T-helper 22 cell (primary cell): ENCODE data around the gene STMND1.

Experiments
- DNase-seq: peaks from one replicate; pipeline ENCODE4 v3.0.0-alpha.2; 2020; ENCODE audit warnings: low read depth

The STMND1 gene

GRCh38 chr6:17161076-17161475 lies 59.2 kb downstream of the STMND1 start:
- no peak for DNase-seq

GRCh38 chr6:17165383-17165782 lies 63.5 kb downstream of the STMND1 start:
- DNase-seq, result no peak

DNA sequence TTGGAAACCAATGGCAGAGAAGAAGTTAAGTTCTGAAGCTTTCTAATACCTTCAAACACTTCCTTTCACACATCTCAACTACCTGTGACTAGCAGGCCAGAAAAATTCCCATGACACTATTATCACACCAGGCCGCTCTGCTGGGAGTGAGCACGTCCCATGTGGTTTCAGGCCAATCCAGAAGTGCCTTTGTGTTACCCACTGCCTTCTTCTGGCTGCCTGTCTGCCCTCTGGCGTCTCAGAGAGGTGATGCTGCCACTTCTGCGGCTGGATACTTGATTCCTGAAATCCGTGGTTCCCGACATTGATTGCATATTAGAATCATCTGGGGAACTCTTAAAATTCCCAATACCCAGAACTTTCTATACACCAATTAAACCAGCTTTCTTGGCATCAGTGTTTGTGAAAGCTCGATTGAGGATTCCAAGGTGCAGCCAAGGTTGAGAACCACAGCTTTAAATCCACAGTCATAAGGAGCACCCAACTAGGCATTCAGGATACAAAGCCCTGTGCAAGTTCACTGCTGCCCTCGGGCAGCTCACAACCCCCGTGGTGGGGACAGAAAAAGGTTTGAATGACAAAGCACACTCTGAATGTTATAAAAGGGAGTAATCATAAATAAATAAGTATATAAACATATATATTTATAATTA lies 65.6 kb downstream of the STMND1 start:
- DNase-seq, result no peak

DNA sequence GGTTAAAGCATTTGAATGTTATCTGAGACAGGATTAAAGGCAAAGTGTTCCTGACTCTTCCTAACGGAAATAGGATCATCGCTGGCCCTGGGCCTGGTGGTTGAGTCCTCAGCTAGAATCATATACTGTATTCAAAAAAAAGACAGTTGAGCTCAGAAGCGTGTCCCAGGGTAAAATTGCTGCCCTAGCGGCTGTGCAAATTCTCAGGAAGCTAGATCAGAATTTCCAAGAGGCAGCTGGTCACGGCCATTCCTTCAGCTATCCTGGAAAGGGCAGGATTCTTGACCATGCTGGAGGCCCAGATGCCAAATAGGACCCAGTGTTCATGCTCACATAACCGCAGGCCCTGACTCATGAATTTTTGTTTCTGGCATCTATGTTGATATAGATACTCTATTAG lies 67.4 kb downstream of the STMND1 start:
- no peak for DNase-seq

- DNase-seq, result no peak
Measured at GRCh38 chr6:17169711-17170110, 67.9 kb downstream of the STMND1 start.

- DNase-seq, result no peak
Measured at GRCh38 chr6:17172836-17173470, 71.1 kb downstream of the STMND1 start.

- no peak for DNase-seq
Measured at GRCh38 chr6:17178326-17178725, 76.5 kb downstream of the STMND1 start.

GRCh38 chr6:17178754-17179529 lies 77.1 kb downstream of the STMND1 start:
- DNase-seq, result no peak

- no peak for DNase-seq
Measured at GRCh38 chr6:17179530-17180073, 77.8 kb downstream of the STMND1 start.
